HCT116 (cell line): ENCODE data around the gene RABL3. TPM values are rescaled to one million over a fixed set of nuclear protein-coding genes. Genes with fewer than 3 reads are reported as not detected.

Source experiments
- ATAC-seq: fragments of 200-7000 bp; cut with Tn5 transposase; 2 replicates; pipeline ENCODE4 v1.9.1; 2020; ENCODE audit warnings: mild to moderate bottlenecking, moderate library complexity
- BruUV-seq: library from RNA; stranded (reverse); fragments of 400-500 nt; replicated peaks from 2 replicates; lab custom pipeline; 2021; lab: Mats Ljungman, UMichigan
- CTCF ChIA-PET: fragments of 300-600 bp; sonication (Branson Sonifier 250); formaldehyde crosslinking; loops from one replicate; lab custom pipeline; 2021; ENCODE audit warnings: antibody characterized with exemption; lab: Charles Lee
- POLR2A ChIA-PET: fragments of 300-600, 350-600 bp; sonication (Branson Sonifier 250); formaldehyde crosslinking; loops from one replicate; lab custom pipeline; 2021; ENCODE audit warnings: antibody characterized with exemption; lab: Charles Lee
- RAD21 ChIA-PET, 2 experiments: fragments of 300-600 bp; sonication (Branson Sonifier 250); formaldehyde crosslinking; loops; one replicate each; lab custom pipeline; 2023; ENCODE audit warnings: low total read pairs in 2 of 2; ENCODE audit not compliant: uncharacterized antibody in 2 of 2, unreplicated experiment in 2 of 2, low non-redundant PET in 1 of 2; lab: Charles Lee
- DNase-seq: peaks from one replicate; pipeline ENCODE4 v3.0.0-alpha.2; 2010; ENCODE audit warnings: low read depth, low spot score
- H2AFZ ChIP-seq: fragments of 200-600 bp; shearing (Covaris generic), sonication (generic); 2 replicates; pipeline ENCODE4 v1.6.1; 2017; ENCODE audit warnings: low read depth, mixed run types, mixed read lengths, antibody characterized with exemption, low read length; ENCODE audit not compliant: poor library complexity, severe bottlenecking
- H3K27ac ChIP-seq: 2 replicates; pipeline ENCODE4 v1.5.1; 2012; ENCODE audit warnings: low read depth, low read length
- H3K27me3 ChIP-seq: fragments of 200-600 bp; sonication (generic); 2 replicates; pipeline ENCODE4 v1.6.1; 2016; ENCODE audit warnings: mixed run types, low read length, mixed read lengths; ENCODE audit not compliant: insufficient read depth
- H3K36me3 ChIP-seq, 2 experiments: fragments of 200-500 bp in 1 of 2; fragments of 200-600 bp in 1 of 2; sonication (Bioruptor generic) in 1 of 2; sonication (generic) in 1 of 2; 2 replicates each; pipeline versions ENCODE4 v1.5.1 to v1.6.1; 2014 to 2016; ENCODE audit warnings: low read length in 2 of 2, inconsistent platforms in 1 of 2, mixed read lengths in 1 of 2, mixed run types in 1 of 2; ENCODE audit not compliant: insufficient read depth in 2 of 2, control insufficient read depth in 1 of 2
- H3K4me1 ChIP-seq, 2 experiments: fragments of 200-600 bp in 1 of 2; sonication (generic) in 1 of 2; 2 replicates each; pipeline versions ENCODE4 v1.5.1 to v1.6.1; 2012 to 2017; ENCODE audit warnings: low read length in 2 of 2, inconsistent platforms in 1 of 2, mild to moderate bottlenecking in 1 of 2, mixed read lengths in 1 of 2, mixed run types in 1 of 2, moderate library complexity in 1 of 2; ENCODE audit not compliant: insufficient read depth in 2 of 2, control insufficient read depth in 1 of 2
- H3K4me2 ChIP-seq: fragments of 200-600 bp; sonication (generic); 2 replicates; pipeline ENCODE4 v1.6.1; 2017; ENCODE audit warnings: mixed run types, low read length, mixed read lengths
- H3K4me3 ChIP-seq, 2 experiments: fragments of 200-600 bp in 1 of 2; sonication (generic) in 1 of 2; replicated peaks in 1 of 2; 2 replicates each; pipeline ENCODE4 v1.5.1; 2011 to 2016; ENCODE audit warnings: low read length in 2 of 2, control low read depth in 1 of 2, low read depth in 1 of 2, mild to moderate bottlenecking in 1 of 2, mixed read lengths in 1 of 2, mixed run types in 1 of 2
- H3K79me2 ChIP-seq: fragments of 200-600 bp; sonication (generic); 2 replicates; pipeline ENCODE4 v1.6.1; 2017; ENCODE audit warnings: mild to moderate bottlenecking, mixed run types, low read length, moderate library complexity, mixed read lengths; ENCODE audit not compliant: insufficient read depth
- H3K9ac ChIP-seq: fragments of 200-600 bp; sonication (generic); 2 replicates; pipeline ENCODE4 v1.6.1; 2016; ENCODE audit warnings: low read length, mixed read lengths
- H3K9me2 ChIP-seq: fragments of 200-600 bp; sonication (generic), shearing (Covaris generic); 2 replicates; pipeline ENCODE4 v1.6.1; 2017; ENCODE audit warnings: mixed run types, mild to moderate bottlenecking, moderate library complexity; ENCODE audit not compliant: insufficient read depth
- H3K9me3 ChIP-seq, 2 experiments: fragments of 200-500 bp in 1 of 2; fragments of 200-600 bp in 1 of 2; sonication (Bioruptor generic) in 1 of 2; sonication (generic) in 1 of 2; 2 replicates each; pipeline ENCODE4 v1.6.1; 2014 to 2017; ENCODE audit warnings: low read length in 2 of 2, mixed read lengths in 2 of 2, inconsistent platforms in 1 of 2, low read depth in 1 of 2, mild to moderate bottlenecking in 1 of 2, mixed run types in 1 of 2, moderate library complexity in 1 of 2; ENCODE audit not compliant: control insufficient read depth in 1 of 2, insufficient read depth in 1 of 2
- H4K20me1 ChIP-seq: fragments of 200-600 bp; sonication (generic), shearing (Covaris generic); 2 replicates; pipeline ENCODE4 v1.6.1; 2017; ENCODE audit warnings: mixed run types, mild to moderate bottlenecking, moderate library complexity; ENCODE audit not compliant: insufficient read depth
- CBX3 ChIP-seq: IDR thresholded peaks from 2 replicates; pipeline ENCODE4 v1.6.1; 2012; ENCODE audit warnings: low read depth
- CEBPB ChIP-seq: IDR thresholded peaks from 2 replicates; pipeline ENCODE4 v1.6.1; 2012; ENCODE audit warnings: low read depth
- EGR1 ChIP-seq: IDR thresholded peaks from 2 replicates; pipeline ENCODE4 v1.6.1; 2012; ENCODE audit warnings: low read depth
- EZH2 ChIP-seq: fragments of 200-600 bp; sonication (generic); IDR thresholded peaks from 2 replicates; pipeline ENCODE4 v1.6.1; 2017; ENCODE audit warnings: antibody characterized with exemption, mixed run types
- EZH2phosphoT487 ChIP-seq: fragments of 200-600 bp; IDR thresholded peaks from 2 replicates; pipeline ENCODE4 v1.6.1; 2018; ENCODE audit warnings: antibody characterized with exemption, borderline replicate concordance
- FOSL1 ChIP-seq: IDR thresholded peaks from 2 replicates; pipeline ENCODE4 v1.6.1; 2012; ENCODE audit warnings: low read depth
- MAX ChIP-seq: IDR thresholded peaks from 2 replicates; pipeline ENCODE4 v1.6.1; 2012
- SP1 ChIP-seq: IDR thresholded peaks from 2 replicates; pipeline ENCODE4 v1.6.1; 2012; ENCODE audit warnings: low read depth
- SRF ChIP-seq: IDR thresholded peaks from 2 replicates; pipeline ENCODE4 v1.6.1; 2012; ENCODE audit warnings: low read depth
- TCF7L2 ChIP-seq: IDR thresholded peaks from 2 replicates; pipeline ENCODE4 v1.7.0; 2011; ENCODE audit warnings: borderline replicate concordance, inconsistent platforms; ENCODE audit not compliant: insufficient read depth, insufficient read length; ENCODE audit errors: extremely low read depth
- YY1 ChIP-seq: IDR thresholded peaks from 2 replicates; pipeline ENCODE4 v1.6.1; 2011; ENCODE audit warnings: low read length, low read depth, moderate library complexity, mild to moderate bottlenecking; ENCODE audit not compliant: insufficient replicate concordance; ENCODE audit errors: extremely low read depth
- ZBTB33 ChIP-seq: IDR thresholded peaks from 2 replicates; pipeline ENCODE4 v1.6.1; 2011; ENCODE audit warnings: mild to moderate bottlenecking, low read length, moderate library complexity; ENCODE audit not compliant: insufficient replicate concordance; ENCODE audit errors: extremely low read depth
- ZNF274 ChIP-seq: fragments of 200-500 bp; sonication (Bioruptor generic); IDR thresholded peaks from 2 replicates; pipeline ENCODE4 v1.6.1; 2014; ENCODE audit warnings: mild to moderate bottlenecking, low read depth, low read length, inconsistent platforms
- intact Hi-C: fragments of 100-400 bp; cut with micrococcal nuclease; formaldehyde crosslinking; loops from 2 replicates; pipeline ENCODE4 v1.10.0; 2022
- total RNA-seq: library from RNA; stranded (reverse); gene quantifications from one replicate; pipeline ENCODE4 v1.2.1, GENCODE V29; 2021; ENCODE audit not compliant: unreplicated experiment
- TF ChIP-seq, protein P1 (sequence below): IDR thresholded peaks from 2 replicates; pipeline ENCODE4 v1.6.1; 2012

RABL3 gene
- total RNA-seq, 1 experiment from 2014 or later: 23.8 TPM

DNA sequence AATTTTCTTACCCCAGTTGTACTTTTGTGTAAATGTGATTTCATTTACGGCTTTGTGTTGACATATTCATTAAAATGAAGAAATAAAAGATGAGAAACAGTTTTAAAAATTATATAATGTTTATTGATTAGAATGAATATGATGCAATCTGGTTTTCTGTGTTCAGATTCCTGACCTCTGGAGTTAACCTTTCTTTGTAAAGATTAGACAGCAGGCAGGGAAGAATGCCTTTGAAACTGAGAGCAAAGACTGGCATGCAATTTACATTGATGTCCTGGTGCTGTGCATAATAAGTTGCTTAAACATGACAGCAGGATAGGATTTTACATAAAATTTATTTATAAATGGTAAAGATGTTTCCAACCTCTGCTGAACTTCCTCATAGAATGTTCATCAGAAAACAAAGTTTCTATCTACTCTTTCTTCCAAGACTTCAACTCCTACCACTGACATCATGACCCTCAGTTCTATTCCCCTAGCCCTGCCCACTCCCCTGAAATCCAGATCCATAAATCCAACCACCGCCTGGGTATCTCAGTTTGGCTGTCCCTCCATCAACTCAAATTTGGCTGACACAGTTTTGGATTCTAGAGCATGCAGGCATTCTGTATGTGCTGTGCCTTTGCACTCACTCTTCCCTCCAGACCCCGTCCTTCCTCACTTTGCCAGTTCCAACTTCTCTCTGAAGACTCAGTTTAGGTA lies 62.0 kb downstream of the RABL3 start:
- TF ChIP-seq ZBTB33: no peak
- TF ChIP-seq SP1: no peak
- no peak for TF ChIP-seq ZNF274
- no peak for TF ChIP-seq FOSL1
- no peak for TF ChIP-seq TCF7L2
- TF ChIP-seq, protein P1, sequence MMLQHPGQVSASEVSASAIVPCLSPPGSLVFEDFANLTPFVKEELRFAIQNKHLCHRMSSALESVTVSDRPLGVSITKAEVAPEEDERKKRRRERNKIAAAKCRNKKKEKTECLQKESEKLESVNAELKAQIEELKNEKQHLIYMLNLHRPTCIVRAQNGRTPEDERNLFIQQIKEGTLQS: no peak
- TF ChIP-seq CEBPB: no peak
- no peak for TF ChIP-seq YY1
- TF ChIP-seq CBX3: no peak
- TF ChIP-seq EGR1: no peak
- no peak for TF ChIP-seq SRF
- no peak for TF ChIP-seq EZH2phosphoT487
- no peak for TF ChIP-seq EZH2
- TF ChIP-seq MAX: no peak
- DNase-seq (no peak), ATAC-seq (no peak)
- Histone ChIP-seq H3K79me2 (no peaks in the 10 kb centered on the region), H3K9me3 (0 out of 4 replicates have a peak, but pooled peaks cover 0 to 3% of the 10 kb centered on the region in 2 experiments), H4K20me1 (no peaks in the 10 kb centered on the region), H3K4me2 (no peak overlapping the region), H3K4me1 (peaks cover 0 to 11% of the 10 kb centered on the region in 2 experiments; a peak in 3 of 4 replicates), H2AFZ (no peak overlapping the region), H3K9me2 (no peaks in the 10 kb centered on the region), H3K4me3 (no peak overlapping the region), H3K9ac (no peak overlapping the region), H3K27me3 (no peaks in the 10 kb centered on the region), H3K36me3 (no peaks in the 10 kb centered on the region), H3K27ac (no peak overlapping the region)
- intact Hi-C loops: no loop called here
- ChIA-PET RAD21 (no interaction called here), POLR2A (no interaction called here), CTCF (no interaction called here)
- BruUV-seq: no TSS peak
